ENCODE data around the gene RIMKLA. TPM values are rescaled to one million over a fixed set of nuclear protein-coding genes. Genes with fewer than 3 reads are reported as not detected.

RIMKLA gene, protein sequence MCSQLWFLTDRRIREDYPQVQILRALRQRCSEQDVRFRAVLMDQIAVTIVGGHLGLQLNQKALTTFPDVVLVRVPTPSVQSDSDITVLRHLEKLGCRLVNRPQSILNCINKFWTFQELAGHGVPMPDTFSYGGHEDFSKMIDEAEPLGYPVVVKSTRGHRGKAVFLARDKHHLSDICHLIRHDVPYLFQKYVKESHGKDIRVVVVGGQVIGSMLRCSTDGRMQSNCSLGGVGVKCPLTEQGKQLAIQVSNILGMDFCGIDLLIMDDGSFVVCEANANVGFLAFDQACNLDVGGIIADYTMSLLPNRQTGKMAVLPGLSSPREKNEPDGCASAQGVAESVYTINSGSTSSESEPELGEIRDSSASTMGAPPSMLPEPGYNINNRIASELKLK
- total RNA-seq: not detected in 2 replicates

GRCh38 chr1:42380586-42381279, at the start of gene RIMKLA:
Gene RIMKLA (plus strand): TSS chr1:42380792. CDS start chr1:42380935, 143 bp downstream.

DNA sequence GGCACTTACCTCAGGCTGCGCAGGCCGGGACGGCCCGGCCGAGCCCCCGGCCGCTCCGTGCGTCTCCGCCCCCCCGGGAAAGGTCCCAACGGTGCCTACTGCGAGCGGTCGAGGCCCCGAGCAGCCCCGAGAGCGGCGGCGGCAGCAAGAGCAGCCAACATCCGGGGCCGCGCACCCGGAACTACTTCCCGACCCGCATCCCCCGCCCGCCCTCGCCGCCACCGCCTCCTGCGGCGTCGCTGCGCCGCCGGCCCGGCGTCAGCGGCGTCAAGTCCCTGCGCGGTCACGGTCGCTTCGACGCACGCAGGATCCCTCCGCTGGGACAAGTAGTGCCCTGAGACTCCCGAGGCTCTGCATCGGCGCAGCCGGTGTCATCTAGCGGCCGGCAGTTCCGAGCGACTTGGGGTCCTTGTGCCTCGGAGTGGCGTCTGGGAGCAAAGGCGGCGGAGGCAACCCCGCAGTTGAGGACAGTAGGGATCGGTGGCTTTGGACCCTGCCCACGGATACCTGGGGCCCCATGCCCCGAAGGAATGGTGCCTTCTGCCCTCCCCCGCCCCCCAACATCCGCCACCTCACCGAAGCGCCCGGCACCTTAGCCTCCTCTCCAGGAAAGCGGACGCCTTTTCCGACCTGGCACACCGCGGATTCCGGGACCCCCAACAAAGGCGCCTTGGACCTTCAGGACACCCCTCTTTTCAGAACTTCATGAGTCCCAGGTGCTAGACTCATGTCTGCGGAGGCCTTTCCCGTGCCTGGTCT, 45.4 kb upstream of the RIMKLA start, which contains the start of gene FOXJ3:
TSS of gene FOXJ3 (minus strand) at position 186 of the 759 bp plus-strand sequence. CDS start 24,142 bp downstream, outside the sequence.

GRCh38 chr1:42456010-42456753, 75.6 kb downstream of the RIMKLA start, which contains the start of the genes PPCS and ZMYND12:
Gene PPCS (plus strand): TSS chr1:42456543. CDS start chr1:42456566, 23 bp downstream.
Gene ZMYND12 (minus strand): TSS chr1:42456022. CDS start chr1:42455997, 25 bp downstream.

DNA sequence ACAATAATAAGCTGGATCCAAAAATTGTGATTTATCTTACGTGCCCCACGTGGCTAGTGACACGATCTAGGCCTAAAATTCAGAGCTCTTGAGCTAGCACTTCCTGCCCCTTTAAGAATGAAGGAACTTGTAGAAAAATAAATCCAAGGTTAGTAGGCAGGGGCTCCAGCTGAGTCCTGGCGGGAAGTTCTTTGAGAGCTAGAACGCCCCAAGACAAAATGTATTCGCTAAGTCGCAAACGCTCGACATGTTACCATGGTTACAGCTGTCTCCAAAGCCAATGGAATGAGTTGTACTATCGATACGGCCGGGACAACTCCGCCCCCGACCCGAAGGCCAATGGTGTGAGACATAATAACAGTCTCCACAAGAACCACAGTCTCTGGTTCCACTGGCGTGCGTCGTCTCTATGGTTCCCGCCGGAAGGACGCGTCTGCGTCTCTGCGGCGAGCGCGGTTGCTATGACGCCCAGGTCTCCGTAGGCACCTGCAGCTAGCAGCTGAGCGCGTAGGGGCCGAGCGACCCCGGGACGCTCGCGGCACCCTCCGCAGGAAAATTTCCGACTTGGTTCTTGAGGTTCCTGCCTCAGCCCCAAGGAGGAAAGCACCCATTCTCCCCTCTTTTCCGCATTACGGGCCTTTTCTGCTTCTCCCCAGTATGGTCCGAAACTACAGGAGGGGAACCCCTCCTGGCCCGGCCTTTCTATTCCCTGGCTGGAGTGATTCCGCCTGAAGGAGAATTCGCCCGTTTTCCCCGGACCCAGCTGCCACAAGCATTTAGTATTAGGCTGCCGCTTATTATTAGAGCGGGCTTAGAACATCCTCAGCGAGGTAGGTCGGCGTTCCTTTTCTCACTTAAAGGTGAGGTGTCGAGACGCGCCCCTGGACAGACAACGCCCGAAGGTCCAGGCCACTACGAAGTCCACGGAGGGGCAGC, 82.5 kb downstream of the RIMKLA start, which contains the start of gene CCDC30:
TSS of gene CCDC30 (plus strand) at position 459 of the 936 bp plus-strand sequence. CDS start 17,266 bp downstream, outside the sequence.

Other genes with a start within 250 kb of the RIMKLA start
- not detected in 2 replicates for gene GUCA2B, start 227.4 kb upstream of the RIMKLA start, total RNA-seq
- gene GUCA2A, start 216.0 kb upstream of the RIMKLA start, total RNA-seq: not detected in 2 replicates
- gene FOXJ3, start 45.6 kb upstream of the RIMKLA start, total RNA-seq: 26.5 and 33.8 TPM in 2 replicates
- gene ZMYND12, start 75.2 kb downstream of the RIMKLA start, total RNA-seq: 0.39 and 0.73 TPM in 2 replicates
- 35.0 and 43.4 TPM in 2 replicates for gene PPCS, start 75.8 kb downstream of the RIMKLA start, total RNA-seq
- 1.4 and 1.5 TPM in 2 replicates for gene CCDC30, start 82.5 kb downstream of the RIMKLA start, total RNA-seq